Sigmoid colon (tissue), 7 donors: ENCODE results near the gene SMARCAD1. TPM values are rescaled to one million over a fixed set of nuclear protein-coding genes. Genes with fewer than 3 reads are reported as not detected.
A peak's percentile ranks its signal among the peaks of the same experiment; 100 is the strongest.
"Not testable (repeated sequence)": the region's sequence is repeated elsewhere in the genome, so short reads cannot be mapped to it uniquely, and the experiment has no call there.

ENCODE experiments used
- DNase-seq: peaks from one replicate; pipeline ENCODE4 v3.0.0-alpha.2; 2019
- H3K27ac ChIP-seq, 4 donors: fragments of 200-600 bp; sonication (generic); one replicate each; pipeline ENCODE4 v1.5.1; 2016 to 2019; ENCODE audit warnings: mild to moderate bottlenecking in 1 of 4
- H3K27me3 ChIP-seq, 3 donors: fragments of 200-600 bp; sonication (generic); one replicate each; pipeline ENCODE4 v1.5.1; 2019; ENCODE audit warnings: mild to moderate bottlenecking in 1 of 3
- H3K36me3 ChIP-seq, 4 donors: fragments of 200-600 bp; sonication (generic); one replicate each; pipeline ENCODE4 v1.5.1; 2016 to 2019
- H3K4me1 ChIP-seq, 4 donors: fragments of 200-600 bp; sonication (generic); one replicate each; pipeline ENCODE4 v1.5.1; 2017 to 2019
- H3K4me3 ChIP-seq, 4 donors: fragments of 200-600 bp; sonication (generic); one replicate each; pipeline ENCODE4 v1.5.1; 2017 to 2019; ENCODE audit warnings: mild to moderate bottlenecking in 2 of 4, moderate library complexity in 1 of 4
- H3K9me3 ChIP-seq, 4 donors: fragments of 200-600 bp in 3 of 4; sonication (generic) in 3 of 4; one replicate each; pipeline versions ENCODE4 v1.5.1 to v1.6.1; 2013 to 2019
- EP300 ChIP-seq, 4 donors: sonication (generic); formaldehyde crosslinking; IDR thresholded peaks; one replicate each; pipeline ENCODE4 v1.6.1; 2017; ENCODE audit warnings: antibody characterized with exemption in 4 of 4
- POLR2A ChIP-seq, 2 donors: fragments of 450-650 bp; IDR thresholded peaks; one replicate each; pipeline ENCODE4 v1.6.1; 2016; ENCODE audit warnings: antibody characterized with exemption in 2 of 2, mild to moderate bottlenecking in 2 of 2, moderate library complexity in 2 of 2
- POLR2AphosphoS5 ChIP-seq, 4 donors: sonication (generic); formaldehyde crosslinking; IDR thresholded peaks; one replicate each; pipeline ENCODE4 v1.6.1; 2017; ENCODE audit warnings: antibody characterized with exemption in 4 of 4
- WGBS, 2 donors: extraction: QIAGEN DNeasy Blood & Tissue Kit; methylation state at CpG; one replicate each; pipeline ENCODE4 v1.1.7; 2013; 5-methylcytosine and 5-hydroxymethylcytosine counted together
- intact Hi-C: fragments of 100-400 bp; cut with DNase I; formaldehyde crosslinking; loops from one replicate; pipeline ENCODE4 v1.15.1; 2023
- polyA plus RNA-seq, 3 donors: library from polyadenylated mRNA; stranded (reverse); fragments of 200-250 nt; gene quantifications; one replicate each; pipeline ENCODE4 v1.2.3, GENCODE V29; 2013
- total RNA-seq, 4 donors: library from RNA; depleted of rRNA; stranded (reverse); fragments of >200 nt; gene quantifications; one replicate each; pipeline ENCODE4 v1.1.0, GENCODE V29; 2016
- TF ChIP-seq, protein P1 (sequence below), 4 experiments: fragments of 450-650 bp in 3 of 4; fragments of 200-600 bp in 1 of 4; IDR thresholded peaks; one replicate each; pipeline ENCODE4 v1.5.1; 2016 to 2019; ENCODE audit warnings: antibody characterized with exemption in 4 of 4, mild to moderate bottlenecking in 3 of 4, moderate library complexity in 2 of 4
- donor health status: healthy with polysubstance abuse.
- donor health status: Bipolar disorder and iron deficiency.
- donor health status: healthy.

SMARCAD1 gene
- total and polyA plus RNA-seq, 7 donors = 3.7 to 21.4 (median 15.8) TPM

DNA sequence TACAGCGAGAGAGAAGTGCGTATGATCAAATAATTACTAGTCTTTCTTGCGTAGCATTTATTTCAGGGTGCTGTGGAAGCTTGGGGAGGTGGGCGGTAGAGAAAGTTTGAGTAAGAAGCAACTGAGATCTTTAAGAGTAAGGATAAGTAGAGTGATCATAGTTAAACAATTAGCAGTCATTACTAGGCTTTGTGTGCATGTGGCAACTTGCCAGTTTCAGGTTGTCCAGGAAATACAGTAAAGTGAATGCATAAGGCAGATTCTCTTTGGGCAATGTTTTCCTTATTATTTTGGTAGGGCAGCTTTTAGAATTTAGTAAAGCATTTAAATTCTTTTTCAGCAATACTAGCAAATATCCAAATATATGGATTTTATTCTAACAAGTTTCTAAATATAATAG, 78.0 kb downstream of the SMARCAD1 start:
- TF ChIP-seq EP300 (IDR thresholded peaks at IDR 0.05) (no peak), POLR2A (IDR thresholded peaks at IDR 0.05) (no peak), POLR2AphosphoS5 (IDR thresholded peaks at IDR 0.05) (no peak)
- TF ChIP-seq, protein P1, sequence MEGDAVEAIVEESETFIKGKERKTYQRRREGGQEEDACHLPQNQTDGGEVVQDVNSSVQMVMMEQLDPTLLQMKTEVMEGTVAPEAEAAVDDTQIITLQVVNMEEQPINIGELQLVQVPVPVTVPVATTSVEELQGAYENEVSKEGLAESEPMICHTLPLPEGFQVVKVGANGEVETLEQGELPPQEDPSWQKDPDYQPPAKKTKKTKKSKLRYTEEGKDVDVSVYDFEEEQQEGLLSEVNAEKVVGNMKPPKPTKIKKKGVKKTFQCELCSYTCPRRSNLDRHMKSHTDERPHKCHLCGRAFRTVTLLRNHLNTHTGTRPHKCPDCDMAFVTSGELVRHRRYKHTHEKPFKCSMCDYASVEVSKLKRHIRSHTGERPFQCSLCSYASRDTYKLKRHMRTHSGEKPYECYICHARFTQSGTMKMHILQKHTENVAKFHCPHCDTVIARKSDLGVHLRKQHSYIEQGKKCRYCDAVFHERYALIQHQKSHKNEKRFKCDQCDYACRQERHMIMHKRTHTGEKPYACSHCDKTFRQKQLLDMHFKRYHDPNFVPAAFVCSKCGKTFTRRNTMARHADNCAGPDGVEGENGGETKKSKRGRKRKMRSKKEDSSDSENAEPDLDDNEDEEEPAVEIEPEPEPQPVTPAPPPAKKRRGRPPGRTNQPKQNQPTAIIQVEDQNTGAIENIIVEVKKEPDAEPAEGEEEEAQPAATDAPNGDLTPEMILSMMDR (IDR thresholded peaks at IDR 0.05) = no peak
- Histone ChIP-seq H3K4me3 (no peak overlapping the region), H3K27me3 (no peaks in the 10 kb centered on the region), H3K36me3 (peaks cover 11 to 87% (median 29%) of the 10 kb centered on the region in 4 donors), H3K27ac (no peak overlapping the region), H3K9me3 (no peaks in the 10 kb centered on the region), H3K4me1 (no peaks in the 10 kb centered on the region)
- DNase-seq = no peak
- WGBS, 2 donors = 97 to 98% methylated on average over 4 of the region's 4 CpGs
- intact Hi-C loops = no loop called here

DNA sequence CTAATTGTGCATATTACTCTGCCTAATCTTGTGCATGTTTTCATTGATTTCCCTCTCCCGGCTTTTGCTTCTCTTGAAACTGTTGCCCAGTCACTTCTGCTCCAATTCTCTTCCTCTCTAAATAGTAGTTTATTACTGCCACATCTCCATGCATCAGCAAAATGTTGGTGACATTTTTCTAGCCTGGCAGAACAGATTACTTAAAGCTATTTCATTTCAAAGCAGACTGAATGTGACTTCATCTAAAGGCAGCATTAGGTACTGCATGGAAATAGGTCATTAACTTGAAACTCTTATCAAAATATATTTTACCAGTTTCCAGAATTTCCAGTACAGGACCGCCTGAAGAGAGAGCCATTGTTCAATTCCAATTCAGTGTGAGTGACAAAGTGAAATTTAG, 82.6 kb downstream of the SMARCAD1 start:
- Histone ChIP-seq H3K4me1 (no peaks in the 10 kb centered on the region), H3K27me3 (no peaks in the 10 kb centered on the region), H3K36me3 (peaks cover 0 to 55% (median 6%) of the 10 kb centered on the region in 4 donors), H3K27ac (no peak overlapping the region), H3K9me3 (no peaks in the 10 kb centered on the region), H3K4me3 (no peak overlapping the region)
- DNase-seq = no peak
- intact Hi-C loops = no loop called here
- TF ChIP-seq POLR2AphosphoS5 (IDR thresholded peaks at IDR 0.05) (no peak), POLR2A (IDR thresholded peaks at IDR 0.05) (no peak), EP300 (IDR thresholded peaks at IDR 0.05) (no peak)
- TF ChIP-seq, protein P1 (IDR thresholded peaks at IDR 0.05) = peak in 1 of 4 experiments; percentile 4
- 89 to 94% methylated on average over 2 of the region's 2 CpGs for WGBS, 2 donors

DNA sequence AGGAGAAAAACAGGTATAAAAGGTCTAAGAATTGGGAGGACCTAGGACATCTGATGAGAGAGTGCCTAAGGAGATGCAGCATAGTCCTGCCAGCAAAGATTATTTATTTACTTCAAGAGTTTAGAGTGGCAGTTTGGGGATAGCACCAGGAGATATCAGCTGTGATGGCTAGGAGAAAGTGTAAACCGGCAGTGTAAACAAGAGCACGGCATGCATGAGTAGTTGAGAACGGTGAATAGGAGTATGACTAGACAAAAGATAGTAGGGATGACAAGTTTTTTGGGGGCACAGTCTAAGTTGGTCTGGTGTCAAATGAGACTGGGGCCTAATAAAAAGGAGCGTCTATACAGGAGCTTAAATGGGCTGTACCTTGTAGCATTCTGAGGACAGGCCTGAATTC, 86.3 kb downstream of the SMARCAD1 start:
- DNase-seq, intact Hi-C loops, H3K27me3 ChIP-seq, H3K4me3 ChIP-seq, H3K9me3 ChIP-seq, H3K4me1 ChIP-seq, H3K27ac ChIP-seq: not testable (repeated sequence)
- H3K36me3 ChIP-seq = peaks cover 0 to 25% (median 0%) of the 10 kb centered on the region in 4 donors
- 92 to 94% methylated on average over 4 of the region's 4 CpGs for WGBS, 2 donors

DNA sequence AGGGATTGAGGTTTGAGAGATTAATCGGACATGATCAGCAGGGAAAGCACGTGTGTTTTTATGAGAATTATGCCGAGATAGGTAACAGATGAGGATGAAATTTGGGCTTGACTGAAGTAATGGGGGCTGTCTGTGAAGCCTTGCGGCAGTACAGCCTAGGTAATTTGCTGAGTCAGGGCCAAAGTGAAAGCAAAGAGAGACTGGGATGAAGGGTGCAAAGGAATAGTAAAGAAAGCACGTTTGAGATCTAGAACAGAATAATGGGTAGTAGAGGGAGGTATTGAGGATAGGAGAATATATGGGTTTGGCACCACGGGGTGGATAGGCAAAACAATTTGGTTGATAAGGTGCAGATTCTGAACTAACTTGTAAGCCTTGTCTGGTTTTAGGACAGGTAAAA, 87.8 kb downstream of the SMARCAD1 start:
- H3K36me3 ChIP-seq = peaks cover 0 to 11% (median 0%) of the 10 kb centered on the region in 4 donors
- 78 to 81% methylated on average over 6 of the region's 6 CpGs for WGBS, 2 donors
- H3K27ac ChIP-seq, H3K27me3 ChIP-seq, H3K4me3 ChIP-seq, DNase-seq, H3K4me1 ChIP-seq, intact Hi-C loops, H3K9me3 ChIP-seq: not testable (repeated sequence)

DNA sequence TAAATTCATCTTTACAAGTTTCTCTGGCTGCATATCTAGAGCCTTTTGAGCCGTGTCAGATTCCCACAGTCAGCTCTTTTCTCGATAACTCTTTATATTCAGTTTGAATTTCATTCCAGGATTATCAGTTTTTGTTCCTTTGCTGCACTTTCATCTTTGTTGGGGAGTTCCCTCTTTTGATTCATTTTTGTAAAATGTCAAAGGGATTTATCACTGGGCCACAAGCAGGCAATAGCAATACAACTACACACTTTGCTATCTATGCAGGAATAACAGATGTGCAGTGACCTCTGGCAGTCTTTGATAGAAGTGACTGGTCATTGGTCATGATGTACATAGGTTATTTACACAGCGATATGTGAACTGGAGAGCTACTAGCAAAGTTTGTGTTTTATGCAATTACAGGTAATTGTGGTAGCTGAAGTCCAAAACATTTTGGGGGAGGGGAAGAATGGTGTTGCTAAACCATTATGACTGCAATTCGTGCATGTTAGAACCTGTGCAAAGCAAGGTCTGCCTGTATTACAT, 91.1 kb downstream of the SMARCAD1 start:
- TF ChIP-seq POLR2AphosphoS5 (IDR thresholded peaks at IDR 0.05) (no peak), POLR2A (IDR thresholded peaks at IDR 0.05) (no peak), EP300 (IDR thresholded peaks at IDR 0.05) (no peak)
- TF ChIP-seq, protein P1 (IDR thresholded peaks at IDR 0.05) = no peak
- no peaks in the 10 kb centered on the region for H3K9me3 ChIP-seq
- no peak overlapping the region for H3K27ac ChIP-seq
- intact Hi-C loops = no loop called here
- 49 to 82% methylated on average over 4 of the region's 4 CpGs for WGBS, 2 donors
- no peaks in the 10 kb centered on the region for H3K36me3 ChIP-seq
- DNase-seq = no peak
- no peak overlapping the region for H3K4me3 ChIP-seq
- no peaks in the 10 kb centered on the region for H3K27me3 ChIP-seq
- no peaks in the 10 kb centered on the region for H3K4me1 ChIP-seq

DNA sequence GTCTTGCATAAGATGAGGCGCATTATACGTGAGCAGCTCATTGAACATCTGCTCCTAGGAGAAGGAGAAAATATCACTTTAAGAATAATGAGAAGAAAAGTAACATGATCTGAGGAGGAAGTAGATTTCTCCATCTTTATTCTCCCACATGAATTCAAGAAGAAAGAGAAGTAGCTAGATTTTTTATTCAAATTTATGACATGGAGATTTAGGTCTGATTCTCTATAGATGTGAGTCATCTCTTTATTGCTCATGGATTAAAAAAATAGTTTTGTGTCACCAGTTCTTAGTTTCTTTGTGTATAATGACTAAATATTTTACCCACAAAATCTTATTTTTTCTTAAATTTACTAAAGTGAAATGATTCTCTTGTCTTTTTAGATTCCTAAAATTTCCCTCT, 94.5 kb downstream of the SMARCAD1 start:
- 91 to 97% methylated on average over 2 of the region's 2 CpGs for WGBS, 2 donors
- intact Hi-C loops = loop anchor here (10.0 kb wide), 2 partner anchors 293 to 823 kb away; no protein-coding TSS in a partner anchor

More for the DNA sequence above, 94.5 kb downstream of the SMARCAD1 start:
- Histone ChIP-seq H3K27me3 (no peaks in the 10 kb centered on the region), H3K36me3 (no peaks in the 10 kb centered on the region), H3K4me1 (no peaks in the 10 kb centered on the region), H3K4me3 (no peak overlapping the region), H3K27ac (no peak overlapping the region), H3K9me3 (no peaks in the 10 kb centered on the region)
- DNase-seq = no peak
- TF ChIP-seq POLR2AphosphoS5 (IDR thresholded peaks at IDR 0.05) (no peak), EP300 (IDR thresholded peaks at IDR 0.05) (no peak), POLR2A (IDR thresholded peaks at IDR 0.05) (no peak)
- TF ChIP-seq, protein P1 (IDR thresholded peaks at IDR 0.05) = no peak
